ENCODE data around the gene MCC. TPM values are rescaled to one million over a fixed set of nuclear protein-coding genes. Genes with fewer than 3 reads are reported as not detected.

Gene MCC
- total and polyA plus RNA-seq, 4 donors: 1.6 to 38.6 (median 11.2) TPM

DNA sequence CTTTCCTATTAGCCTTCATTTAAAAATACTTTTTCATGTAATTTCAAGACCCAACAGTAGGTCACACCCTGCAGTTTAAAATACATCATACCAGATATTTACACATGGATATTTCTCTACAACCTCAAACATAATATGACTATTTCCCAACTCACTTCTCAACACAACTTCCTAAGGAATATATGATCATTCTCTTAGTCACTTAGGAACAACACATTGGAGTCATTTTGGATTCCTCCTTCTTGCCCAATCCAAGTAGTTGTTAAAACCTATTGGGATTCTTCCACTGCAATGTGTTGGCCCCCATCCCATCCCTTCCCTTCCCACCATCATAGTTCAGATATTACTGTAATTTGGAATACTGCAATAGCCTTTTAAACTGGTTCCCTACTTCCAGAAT, 366.2 kb downstream of the MCC start:
- ATAC-seq (ENCODE audit: insufficient read depth, low FRiP score): no peak
- no peak overlapping the region for H3K9ac ChIP-seq (ENCODE audit: insufficient read depth in 1 of 2, low read length in 2 of 2)

DNA sequence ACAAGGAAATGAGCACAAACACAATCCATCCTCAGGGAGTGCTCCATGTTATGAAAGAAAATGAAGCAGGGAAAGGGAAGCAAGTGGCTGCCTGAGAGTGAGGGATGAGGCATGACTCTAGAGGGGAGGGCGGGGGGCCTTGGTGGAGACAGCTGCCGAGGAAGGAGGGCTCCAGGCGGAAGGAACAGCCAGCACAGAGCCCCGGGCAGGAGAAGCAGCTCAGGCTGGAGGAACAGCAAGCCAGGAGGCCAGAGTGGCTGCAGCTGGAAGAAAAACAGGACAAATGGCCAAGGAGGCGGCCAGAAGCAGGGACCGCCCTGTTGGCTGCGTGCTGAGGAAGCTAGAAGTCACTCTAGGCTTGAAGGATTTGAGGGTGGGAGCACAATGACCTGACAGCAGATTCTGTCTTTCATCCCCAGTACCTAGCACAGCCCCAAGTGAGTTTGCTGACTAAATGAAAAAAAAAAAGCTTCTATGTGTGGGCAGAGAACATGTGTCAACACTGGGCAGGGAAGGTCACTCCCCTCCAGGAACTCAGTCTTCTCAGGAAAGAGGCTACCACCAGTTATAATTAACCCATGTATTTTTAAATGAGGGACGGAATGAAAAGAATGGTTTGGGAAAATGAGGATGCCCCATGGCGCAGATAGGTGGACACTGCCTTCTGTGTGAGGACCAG, 368.9 kb downstream of the MCC start:
- peak; percentile 81 to 91 (median 87) for DNase-seq
- WGBS, 2 donors: 58 to 69% methylated on average over 9 of the region's 9 CpGs
- peak overlapping the region; percentile 2 to 56 for H3K27ac ChIP-seq (ENCODE audit: low read depth in 1 of 2, low read length in 1 of 2)

More for the DNA sequence above, 366.2 kb downstream of the MCC start:
- H3K27ac ChIP-seq (ENCODE audit: low read depth in 1 of 2, low read length in 1 of 2): no peak overlapping the region
- no peaks in the 10 kb centered on the region for H3K9me3 ChIP-seq (ENCODE audit: control insufficient read depth in 4 of 4, insufficient read depth in 3 of 4, low read length in 3 of 4)
- H3K4me3 ChIP-seq: no peak overlapping the region
- H3K4me1 ChIP-seq (ENCODE audit: control insufficient read depth in 5 of 5, insufficient read depth in 5 of 5, low read length in 5 of 5): peaks cover 7 to 35% (median 14%) of the 10 kb centered on the region in 5 donors
- TF ChIP-seq, protein P1, sequence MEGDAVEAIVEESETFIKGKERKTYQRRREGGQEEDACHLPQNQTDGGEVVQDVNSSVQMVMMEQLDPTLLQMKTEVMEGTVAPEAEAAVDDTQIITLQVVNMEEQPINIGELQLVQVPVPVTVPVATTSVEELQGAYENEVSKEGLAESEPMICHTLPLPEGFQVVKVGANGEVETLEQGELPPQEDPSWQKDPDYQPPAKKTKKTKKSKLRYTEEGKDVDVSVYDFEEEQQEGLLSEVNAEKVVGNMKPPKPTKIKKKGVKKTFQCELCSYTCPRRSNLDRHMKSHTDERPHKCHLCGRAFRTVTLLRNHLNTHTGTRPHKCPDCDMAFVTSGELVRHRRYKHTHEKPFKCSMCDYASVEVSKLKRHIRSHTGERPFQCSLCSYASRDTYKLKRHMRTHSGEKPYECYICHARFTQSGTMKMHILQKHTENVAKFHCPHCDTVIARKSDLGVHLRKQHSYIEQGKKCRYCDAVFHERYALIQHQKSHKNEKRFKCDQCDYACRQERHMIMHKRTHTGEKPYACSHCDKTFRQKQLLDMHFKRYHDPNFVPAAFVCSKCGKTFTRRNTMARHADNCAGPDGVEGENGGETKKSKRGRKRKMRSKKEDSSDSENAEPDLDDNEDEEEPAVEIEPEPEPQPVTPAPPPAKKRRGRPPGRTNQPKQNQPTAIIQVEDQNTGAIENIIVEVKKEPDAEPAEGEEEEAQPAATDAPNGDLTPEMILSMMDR (IDR thresholded peaks at IDR 0.05; ENCODE audit: control extremely low read depth, extremely low read depth): no peak
- no peaks in the 10 kb centered on the region for H3K27me3 ChIP-seq (ENCODE audit: control insufficient read depth in 3 of 3, insufficient read depth in 3 of 3, low read length in 2 of 3)
- H3K36me3 ChIP-seq (ENCODE audit: control insufficient read depth in 4 of 4, insufficient read depth in 4 of 4, low read length in 4 of 4): peaks cover 0 to 5% (median 0%) of the 10 kb centered on the region in 4 donors
- no peak for DNase-seq

DNA sequence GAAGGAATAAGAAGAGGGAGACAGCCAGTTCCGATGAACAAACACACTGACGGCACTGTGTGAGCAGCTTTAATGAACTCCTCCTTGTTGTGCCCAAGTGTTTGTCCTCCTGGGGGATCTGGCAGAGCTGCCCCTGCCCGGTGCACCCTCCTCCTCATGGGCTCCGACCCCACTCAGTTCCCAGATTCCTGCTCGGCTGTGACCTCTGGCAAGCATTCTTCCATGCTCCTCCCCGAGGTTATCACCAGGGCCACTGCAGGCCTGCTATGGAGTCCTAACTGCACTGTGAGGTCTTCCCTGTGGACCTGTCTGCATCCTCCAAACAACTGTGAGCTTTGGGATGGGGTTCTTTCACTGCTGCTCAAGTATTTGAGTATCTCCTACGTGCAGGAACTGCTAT, 369.5 kb downstream of the MCC start:
- Histone ChIP-seq H3K9me3 (ENCODE audit: control insufficient read depth in 4 of 4, insufficient read depth in 3 of 4, low read length in 3 of 4) (peaks cover 0 to 8% (median 0%) of the 10 kb centered on the region in 4 donors), H3K9ac (ENCODE audit: insufficient read depth in 1 of 2, low read length in 2 of 2) (no peak overlapping the region), H3K27ac (ENCODE audit: low read depth in 1 of 2, low read length in 1 of 2) (peak overlapping the region in 1 of 2 donors; percentile 56), H3K4me3 (no peak overlapping the region), H3K27me3 (ENCODE audit: control insufficient read depth in 3 of 3, insufficient read depth in 3 of 3, low read length in 2 of 3) (no peaks in the 10 kb centered on the region), H3K36me3 (ENCODE audit: control insufficient read depth in 4 of 4, insufficient read depth in 4 of 4, low read length in 4 of 4) (peaks cover 0 to 14% (median 0%) of the 10 kb centered on the region in 4 donors), H3K4me1 (ENCODE audit: control insufficient read depth in 5 of 5, insufficient read depth in 5 of 5, low read length in 5 of 5) (peaks cover 7 to 23% (median 12%) of the 10 kb centered on the region in 5 donors)
- no peak for DNase-seq
- no peak for ATAC-seq (ENCODE audit: insufficient read depth, low FRiP score)
- WGBS, 2 donors: 60 to 70% methylated on average over 7 of the region's 7 CpGs
- TF ChIP-seq, protein P1 (IDR thresholded peaks at IDR 0.05; ENCODE audit: control extremely low read depth, extremely low read depth): no peak

More for the DNA sequence above, 368.9 kb downstream of the MCC start:
- Histone ChIP-seq H3K4me3 (no peak overlapping the region), H3K4me1 (ENCODE audit: control insufficient read depth in 5 of 5, insufficient read depth in 5 of 5, low read length in 5 of 5) (peaks cover 7 to 25% (median 12%) of the 10 kb centered on the region in 5 donors), H3K36me3 (ENCODE audit: control insufficient read depth in 4 of 4, insufficient read depth in 4 of 4, low read length in 4 of 4) (peaks cover 0 to 11% (median 0%) of the 10 kb centered on the region in 4 donors), H3K27me3 (ENCODE audit: control insufficient read depth in 3 of 3, insufficient read depth in 3 of 3, low read length in 2 of 3) (no peaks in the 10 kb centered on the region), H3K9ac (ENCODE audit: insufficient read depth in 1 of 2, low read length in 2 of 2) (no peak overlapping the region), H3K9me3 (ENCODE audit: control insufficient read depth in 4 of 4, insufficient read depth in 3 of 4, low read length in 3 of 4) (peaks cover 0 to 5% (median 0%) of the 10 kb centered on the region in 4 donors)
- peak; percentile 35 for ATAC-seq (ENCODE audit: insufficient read depth, low FRiP score)
- TF ChIP-seq, protein P1 (IDR thresholded peaks at IDR 0.05; ENCODE audit: control extremely low read depth, extremely low read depth): no peak
